Esophagus muscularis mucosa (tissue), 4 donors: ENCODE measurements around the gene ALKBH4. TPM values are rescaled to one million over a fixed set of nuclear protein-coding genes. Genes with fewer than 3 reads are reported as not detected.
"Not testable (repeated sequence)": the region's sequence is repeated elsewhere in the genome, so short reads cannot be mapped to it uniquely, and the experiment has no call there.

ENCODE experiments used
- DNase-seq: peaks from one replicate; pipeline ENCODE4 v3.0.0-alpha.2; 2017; ENCODE audit errors: extremely low spot score
- H3K27ac ChIP-seq, 4 donors: fragments of 200-600 bp; sonication (generic); replicated peaks in 1 of 4; 1 replicate in 3 of 4; 2 replicates in 1 of 4; pipeline ENCODE4 v1.5.1; 2016 to 2019; ENCODE audit warnings: mild to moderate bottlenecking in 1 of 4
- H3K27me3 ChIP-seq, 4 donors: fragments of 200-600 bp; sonication (generic); one replicate each; pipeline versions ENCODE4 v1.5.1 to v1.6.0; 2016 to 2019
- H3K36me3 ChIP-seq, 4 donors: fragments of 200-600 bp; sonication (generic); one replicate each; pipeline ENCODE4 v1.5.1; 2016 to 2019
- H3K4me1 ChIP-seq, 4 donors: fragments of 200-600 bp; sonication (generic); one replicate each; pipeline ENCODE4 v1.5.1; 2016 to 2019
- H3K4me3 ChIP-seq, 4 donors: fragments of 200-600 bp; sonication (generic); 1 replicate in 2 of 4; 2 replicates in 2 of 4; pipeline ENCODE4 v1.5.1; 2016 to 2019; ENCODE audit warnings: mild to moderate bottlenecking in 4 of 4, moderate library complexity in 1 of 4
- H3K9me3 ChIP-seq, 4 donors: fragments of 200-600 bp; sonication (generic); 1 replicate in 3 of 4; 2 replicates in 1 of 4; pipeline ENCODE4 v1.5.1; 2016 to 2019
- EP300 ChIP-seq: sonication (generic); formaldehyde crosslinking; IDR thresholded peaks from one replicate; pipeline ENCODE4 v1.6.1; 2017; ENCODE audit warnings: antibody characterized with exemption
- POLR2A ChIP-seq: fragments of 450-650 bp; IDR thresholded peaks from one replicate; pipeline ENCODE4 v1.6.1; 2017; ENCODE audit warnings: antibody characterized with exemption, moderate library complexity, mild to moderate bottlenecking, low read depth
- POLR2AphosphoS5 ChIP-seq, 2 donors: sonication (generic); formaldehyde crosslinking; IDR thresholded peaks; one replicate each; pipeline ENCODE4 v1.6.1; 2017; ENCODE audit warnings: antibody characterized with exemption in 2 of 2
- WGBS: methylation state at CpG from one replicate; pipeline ENCODE4 v1.1.5; 2018; 5-methylcytosine and 5-hydroxymethylcytosine counted together
- intact Hi-C: fragments of 100-400 bp; cut with DNase I; formaldehyde crosslinking; loops from one replicate; pipeline ENCODE4 v1.15.1; 2023
- total RNA-seq, 4 donors: library from RNA; depleted of rRNA; stranded (reverse); fragments of >200 nt; gene quantifications; one replicate each; pipeline versions ENCODE4 v1.1.0 to v1.2.1, GENCODE V29; 2016
- TF ChIP-seq, protein P1 (sequence below), 3 experiments: fragments of 200-600 bp in 2 of 3; fragments of 450-650 bp in 1 of 3; sonication (generic) in 2 of 3; IDR thresholded peaks; one replicate each; pipeline ENCODE4 v1.5.1; 2017 to 2019; ENCODE audit warnings: antibody characterized with exemption in 3 of 3, mild to moderate bottlenecking in 2 of 3, moderate library complexity in 1 of 3

The ALKBH4 gene
- total RNA-seq, 4 donors from 2014 or later: 8.3 to 19.4 (median 16.0) TPM

DNA sequence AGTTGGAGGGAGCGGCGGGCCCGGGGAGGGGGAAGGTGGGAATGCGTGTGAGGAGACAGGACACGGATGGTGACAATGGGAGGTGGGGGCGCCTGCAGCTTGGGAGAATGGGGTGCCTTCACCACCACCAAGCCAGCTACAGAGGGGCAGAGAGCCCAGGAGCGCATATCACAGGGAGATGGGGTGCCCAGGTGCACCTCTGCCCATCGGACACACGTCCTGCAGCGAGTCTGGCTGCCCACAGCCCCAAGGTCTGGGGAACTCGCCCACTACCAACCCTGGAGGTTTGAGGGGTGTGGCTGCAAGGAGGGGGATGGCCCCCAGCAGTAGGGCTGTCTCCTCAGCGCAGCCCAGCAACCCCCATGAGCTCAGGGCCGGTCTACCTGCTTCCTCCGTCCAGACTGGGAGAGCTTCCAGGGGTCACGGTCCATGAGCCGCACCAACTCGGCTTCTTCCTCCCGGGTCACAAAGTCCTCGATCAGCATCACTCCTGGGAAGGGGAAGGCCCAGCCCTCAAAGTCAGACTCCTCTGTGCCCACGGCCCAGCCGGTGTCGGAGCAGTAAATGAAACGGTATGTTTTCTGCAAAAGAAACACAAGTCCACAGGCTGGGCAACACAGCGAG lies 5.3 kb downstream of the ALKBH4 start:
- H3K36me3 ChIP-seq: peaks cover 20 to 51% (median 49%) of the 10 kb centered on the region in 4 donors

DNA sequence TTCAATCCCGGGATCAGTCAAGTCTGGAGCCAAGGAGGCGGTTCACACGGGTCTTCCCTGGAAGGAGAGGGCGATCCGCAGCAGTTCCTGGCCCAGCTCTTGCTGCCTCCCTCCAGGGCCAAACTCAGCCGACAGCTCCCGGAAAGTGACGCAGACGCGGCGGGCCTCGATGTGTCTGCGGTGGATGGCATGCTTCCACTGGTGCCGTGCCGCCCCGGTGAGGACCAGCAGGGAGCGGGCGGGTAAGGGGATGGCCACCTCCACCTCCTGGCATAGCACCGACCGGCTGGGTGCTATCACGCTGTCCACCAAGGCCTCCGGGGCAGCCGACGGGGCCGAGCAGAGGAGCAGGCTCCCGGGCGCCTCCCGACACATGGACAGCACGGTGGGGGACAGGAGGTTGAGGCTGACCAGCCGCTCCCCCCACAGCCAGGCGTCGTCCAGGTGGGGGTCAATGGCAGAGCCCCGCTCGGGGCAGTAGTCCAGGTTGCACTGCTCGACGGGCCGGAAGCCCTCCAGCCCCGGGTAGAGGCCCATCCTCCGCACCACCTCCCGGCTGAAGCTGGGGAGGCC lies 7.2 kb downstream of the ALKBH4 start:
- H3K27me3 ChIP-seq: no peaks in the 10 kb centered on the region
- intact Hi-C loops: no loop called here
- peaks cover 20 to 51% (median 49%) of the 10 kb centered on the region in 4 donors for H3K36me3 ChIP-seq
- no peak overlapping the region for H3K27ac ChIP-seq
- H3K4me3 ChIP-seq: no peak overlapping the region
- no peaks in the 10 kb centered on the region for H3K9me3 ChIP-seq
- peaks cover 0 to 8% (median 3%) of the 10 kb centered on the region in 4 donors for H3K4me1 ChIP-seq
- DNase-seq: no peak
- WGBS: 93% methylated on average over 14 of the region's 40 CpGs
- TF ChIP-seq POLR2A (no peak), EP300 (no peak), POLR2AphosphoS5 (IDR thresholded peaks at IDR 0.05) (no peak)
- TF ChIP-seq, protein P1, sequence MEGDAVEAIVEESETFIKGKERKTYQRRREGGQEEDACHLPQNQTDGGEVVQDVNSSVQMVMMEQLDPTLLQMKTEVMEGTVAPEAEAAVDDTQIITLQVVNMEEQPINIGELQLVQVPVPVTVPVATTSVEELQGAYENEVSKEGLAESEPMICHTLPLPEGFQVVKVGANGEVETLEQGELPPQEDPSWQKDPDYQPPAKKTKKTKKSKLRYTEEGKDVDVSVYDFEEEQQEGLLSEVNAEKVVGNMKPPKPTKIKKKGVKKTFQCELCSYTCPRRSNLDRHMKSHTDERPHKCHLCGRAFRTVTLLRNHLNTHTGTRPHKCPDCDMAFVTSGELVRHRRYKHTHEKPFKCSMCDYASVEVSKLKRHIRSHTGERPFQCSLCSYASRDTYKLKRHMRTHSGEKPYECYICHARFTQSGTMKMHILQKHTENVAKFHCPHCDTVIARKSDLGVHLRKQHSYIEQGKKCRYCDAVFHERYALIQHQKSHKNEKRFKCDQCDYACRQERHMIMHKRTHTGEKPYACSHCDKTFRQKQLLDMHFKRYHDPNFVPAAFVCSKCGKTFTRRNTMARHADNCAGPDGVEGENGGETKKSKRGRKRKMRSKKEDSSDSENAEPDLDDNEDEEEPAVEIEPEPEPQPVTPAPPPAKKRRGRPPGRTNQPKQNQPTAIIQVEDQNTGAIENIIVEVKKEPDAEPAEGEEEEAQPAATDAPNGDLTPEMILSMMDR (IDR thresholded peaks at IDR 0.05): no peak

More for the DNA sequence above, 5.3 kb downstream of the ALKBH4 start:
- DNase-seq: no peak
- Histone ChIP-seq H3K9me3 (no peaks in the 10 kb centered on the region), H3K4me1 (peaks cover 11 to 27% (median 20%) of the 10 kb centered on the region in 4 donors), H3K27me3 (no peaks in the 10 kb centered on the region), H3K4me3 (no peak overlapping the region), H3K27ac (no peak overlapping the region)
- 92% methylated on average over 24 of the region's 24 CpGs for WGBS
- TF ChIP-seq POLR2A: no peak
- TF ChIP-seq, protein P1 (IDR thresholded peaks at IDR 0.05): no peak
- no peak for TF ChIP-seq EP300
- no peak for TF ChIP-seq POLR2AphosphoS5 (IDR thresholded peaks at IDR 0.05)
- intact Hi-C loops: no loop called here

DNA sequence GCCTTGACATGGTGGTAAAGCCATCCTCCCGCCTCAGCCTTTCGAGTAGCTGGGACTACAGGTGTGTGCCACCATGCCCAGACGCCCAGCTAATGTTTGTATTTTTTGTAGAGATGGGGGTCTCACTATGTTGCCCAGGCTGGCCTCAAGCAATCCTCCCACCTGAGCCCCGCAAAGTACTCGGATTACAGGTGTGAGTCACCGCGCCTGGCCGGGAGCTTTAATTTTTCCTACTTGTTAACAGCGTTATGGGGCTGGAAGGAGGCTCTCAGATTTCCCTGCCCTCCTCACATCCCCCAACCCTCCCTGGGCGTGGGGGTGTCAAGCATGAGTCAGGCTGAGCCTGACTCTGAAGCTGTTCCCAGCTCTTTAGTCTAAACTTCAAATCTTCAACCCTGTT lies 8.3 kb downstream of the ALKBH4 start:
- 77% methylated on average over 10 of the region's 10 CpGs for WGBS
- intact Hi-C loops: no loop called here
- Histone ChIP-seq H3K36me3 (peaks cover 20 to 51% (median 49%) of the 10 kb centered on the region in 4 donors), H3K4me1 (no peaks in the 10 kb centered on the region), H3K9me3 (no peaks in the 10 kb centered on the region), H3K27me3 (no peaks in the 10 kb centered on the region), H3K27ac (no peak overlapping the region), H3K4me3 (no peak overlapping the region)
- DNase-seq: no peak
- TF ChIP-seq, protein P1 (IDR thresholded peaks at IDR 0.05): no peak
- TF ChIP-seq POLR2AphosphoS5 (IDR thresholded peaks at IDR 0.05) (no peak), POLR2A (no peak), EP300 (no peak)

DNA sequence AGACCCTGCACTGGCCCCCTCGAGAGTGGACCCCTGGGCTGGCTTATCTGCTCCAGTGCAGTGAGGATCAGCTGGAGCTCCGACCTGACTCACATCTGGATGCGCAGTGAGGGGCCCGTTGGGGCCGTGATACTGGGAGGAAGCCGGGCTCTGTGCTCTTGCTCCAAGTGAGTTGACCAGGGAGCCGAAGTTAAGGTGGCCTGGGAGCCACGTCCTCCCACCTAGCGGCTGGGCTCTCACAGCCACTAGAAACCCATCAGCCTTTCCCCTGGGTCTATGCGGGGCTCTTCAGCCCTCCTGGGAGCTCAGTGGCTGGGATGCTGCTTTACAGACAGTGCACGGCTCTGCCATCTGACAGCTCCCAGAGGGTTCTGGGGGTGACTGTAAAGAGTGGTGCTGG lies 9.1 kb downstream of the ALKBH4 start:
- H3K27me3 ChIP-seq: no peaks in the 10 kb centered on the region
- H3K9me3 ChIP-seq: no peaks in the 10 kb centered on the region
- TF ChIP-seq, protein P1 (IDR thresholded peaks at IDR 0.05): no peak
- peaks cover 20 to 51% (median 49%) of the 10 kb centered on the region in 4 donors for H3K36me3 ChIP-seq
- 77% methylated on average over 2 of the region's 11 CpGs for WGBS
- H3K4me1 ChIP-seq: no peaks in the 10 kb centered on the region
- H3K4me3 ChIP-seq: no peak overlapping the region
- intact Hi-C loops: no loop called here
- DNase-seq: no peak
- H3K27ac ChIP-seq: no peak overlapping the region

DNA sequence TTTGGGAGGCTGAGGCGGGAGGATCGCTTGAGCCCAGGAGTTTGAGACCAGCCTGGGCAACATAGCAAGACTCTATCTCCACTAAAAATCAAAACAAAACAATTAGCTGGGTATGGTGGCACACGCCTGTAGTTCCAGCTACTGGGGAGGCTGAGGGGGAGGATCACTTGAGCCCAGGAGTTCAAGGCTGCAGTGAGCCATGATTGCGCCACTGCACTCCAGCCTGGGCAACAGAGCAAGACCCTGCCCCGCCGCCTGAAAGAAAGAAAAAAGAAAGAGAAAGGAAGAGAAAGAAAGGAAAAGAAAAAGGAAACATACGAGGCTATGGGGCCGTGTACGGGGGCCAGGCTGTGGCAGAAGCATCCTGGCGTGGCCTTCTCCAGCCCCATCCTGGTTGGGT lies 9.7 kb downstream of the ALKBH4 start:
- 93% methylated on average over 9 of the region's 10 CpGs for WGBS

More for the DNA sequence above, 9.7 kb downstream of the ALKBH4 start:
- DNase-seq, H3K4me3 ChIP-seq, H3K27ac ChIP-seq, intact Hi-C loops, H3K4me1 ChIP-seq, H3K9me3 ChIP-seq, H3K27me3 ChIP-seq: not testable (repeated sequence)
- peaks cover 20 to 49% (median 47%) of the 10 kb centered on the region in 4 donors for H3K36me3 ChIP-seq
